ENCODE results near the gene CCDC154.

The CCDC154 gene

GRCh38 chr16:1466054-1466453, 21.7 kb upstream of the CCDC154 start:
- Histone ChIP-seq H3K4me3 (ENCODE audit: low read depth, low read length) (no peak overlapping the region), H3K27me3 (replicated peaks) (no peaks in the 10 kb centered on the region), H3K27ac (no peak overlapping the region), H3K36me3 (replicated peaks) (peaks cover 3% of the 10 kb centered on the region)
- in situ Hi-C loops (cut with HindIII; ENCODE audit: low pct_ligation_motif_present, low sequenced_read_pairs), result no loop called here
- DNase-seq, result no peak
- no peak for TF ChIP-seq CTCF (IDR thresholded peaks at IDR 0.05; ENCODE audit: low read depth, low read length, missing control alignments)

- in situ Hi-C loops (cut with HindIII; ENCODE audit: low pct_ligation_motif_present, low sequenced_read_pairs), result no loop called here
- H3K27ac ChIP-seq, result no peak overlapping the region
Measured at GRCh38 chr16:1465567-1465915, 21.2 kb upstream of the CCDC154 start.

GRCh38 chr16:1464894-1465566, 20.7 kb upstream of the CCDC154 start:
- Histone ChIP-seq H3K4me3 (ENCODE audit: low read depth, low read length) (no peak overlapping the region), H3K36me3 (replicated peaks) (peaks cover 13% of the 10 kb centered on the region), H3K27me3 (replicated peaks) (no peaks in the 10 kb centered on the region), H3K27ac (no peak overlapping the region)
- DNase-seq, result no peak
- no peak for TF ChIP-seq CTCF (IDR thresholded peaks at IDR 0.05; ENCODE audit: low read depth, low read length, missing control alignments)
- in situ Hi-C loops (cut with HindIII; ENCODE audit: low pct_ligation_motif_present, low sequenced_read_pairs), result no loop called here

More at GRCh38 chr16:1465567-1465915, 21.2 kb upstream of the CCDC154 start:
- no peak for DNase-seq
- Histone ChIP-seq H3K27me3 (replicated peaks) (no peaks in the 10 kb centered on the region), H3K4me3 (ENCODE audit: low read depth, low read length) (no peak overlapping the region), H3K36me3 (replicated peaks) (peaks cover 8% of the 10 kb centered on the region)
- TF ChIP-seq CTCF (IDR thresholded peaks at IDR 0.05; ENCODE audit: low read depth, low read length, missing control alignments), result no peak

GRCh38 chr16:1464196-1464893, 20.0 kb upstream of the CCDC154 start:
- no peak overlapping the region for H3K4me3 ChIP-seq (ENCODE audit: low read depth, low read length)
- H3K36me3 ChIP-seq (replicated peaks), result peaks cover 13% of the 10 kb centered on the region
- H3K27ac ChIP-seq, result no peak overlapping the region
- no peak for TF ChIP-seq CTCF (IDR thresholded peaks at IDR 0.05; ENCODE audit: low read depth, low read length, missing control alignments)
- no peaks in the 10 kb centered on the region for H3K27me3 ChIP-seq (replicated peaks)
- no peak for DNase-seq
- in situ Hi-C loops (cut with HindIII; ENCODE audit: low pct_ligation_motif_present, low sequenced_read_pairs), result no loop called here

- no peak for DNase-seq
- no peak for TF ChIP-seq CTCF (IDR thresholded peaks at IDR 0.05; ENCODE audit: low read depth, low read length, missing control alignments)
- H3K27me3 ChIP-seq (replicated peaks), result no peaks in the 10 kb centered on the region
- peaks cover 16% of the 10 kb centered on the region for H3K36me3 ChIP-seq (replicated peaks)
- H3K27ac ChIP-seq, result no peak overlapping the region
- in situ Hi-C loops (cut with HindIII; ENCODE audit: low pct_ligation_motif_present, low sequenced_read_pairs), result no loop called here
- H3K4me3 ChIP-seq (ENCODE audit: low read depth, low read length), result no peak overlapping the region
Measured at GRCh38 chr16:1461146-1461545, 16.8 kb upstream of the CCDC154 start.
